Mucosa of rectum (tissue), 2 donors: Measurements from ENCODE around the gene GLTP.

Source experiments
- H3K27ac ChIP-seq, 2 donors: one replicate each; pipeline ENCODE4 v1.7.0; 2013; ENCODE audit warnings: inconsistent platforms in 2 of 2, low read depth in 2 of 2, low read length in 2 of 2
- H3K27me3 ChIP-seq, 2 donors: one replicate each; pipeline ENCODE4 v1.7.0; 2013; ENCODE audit warnings: low read length in 2 of 2; ENCODE audit not compliant: control insufficient read depth in 2 of 2, insufficient read depth in 2 of 2
- H3K36me3 ChIP-seq, 2 donors: one replicate each; pipeline ENCODE4 v1.7.0; 2013; ENCODE audit warnings: low read length in 2 of 2; ENCODE audit not compliant: control insufficient read depth in 2 of 2, insufficient read depth in 2 of 2
- H3K4me1 ChIP-seq, 2 donors: one replicate each; pipeline ENCODE4 v1.7.0; 2013; ENCODE audit warnings: low read length in 2 of 2, mild to moderate bottlenecking in 1 of 2; ENCODE audit not compliant: control insufficient read depth in 2 of 2, insufficient read depth in 2 of 2
- H3K4me3 ChIP-seq, 2 donors: one replicate each; pipeline ENCODE4 v1.7.0; 2013; ENCODE audit warnings: low read length in 2 of 2
- H3K9ac ChIP-seq, 2 donors: one replicate each; pipeline ENCODE4 v1.7.0; 2013; ENCODE audit warnings: low read length in 2 of 2, low read depth in 1 of 2, mild to moderate bottlenecking in 1 of 2
- H3K9me3 ChIP-seq, 2 donors: one replicate each; pipeline ENCODE4 v1.7.0; 2013; ENCODE audit warnings: low read length in 2 of 2; ENCODE audit not compliant: control insufficient read depth in 2 of 2
- donor health status: healthy.
- donor health status: Normal muscosa, but diverticular disease.

The GLTP gene

GRCh38 chr12:109824731-109825130 lies 55.6 kb downstream of the GLTP start:
- Histone ChIP-seq H3K9me3 (no peaks in the 10 kb centered on the region), H3K36me3 (no peaks in the 10 kb centered on the region), H3K27ac (no peak overlapping the region), H3K27me3 (peaks cover 0 to 6% of the 10 kb centered on the region in 2 donors), H3K9ac (no peak overlapping the region), H3K4me3 (no peak overlapping the region), H3K4me1 (no peaks in the 10 kb centered on the region)

- Histone ChIP-seq H3K4me3 (no peak overlapping the region), H3K9ac (no peak overlapping the region), H3K4me1 (no peaks in the 10 kb centered on the region), H3K27me3 (peaks cover 0 to 6% of the 10 kb centered on the region in 2 donors), H3K27ac (no peak overlapping the region), H3K9me3 (no peaks in the 10 kb centered on the region), H3K36me3 (no peaks in the 10 kb centered on the region)
Observed at GRCh38 chr12:109822951-109823411, 57.4 kb downstream of the GLTP start.

- H3K4me3 ChIP-seq: no peak overlapping the region
- no peak overlapping the region for H3K27ac ChIP-seq
Observed at GRCh38 chr12:109822416-109822815, 57.9 kb downstream of the GLTP start.

GRCh38 chr12:109821968-109822367 lies 58.4 kb downstream of the GLTP start:
- no peaks in the 10 kb centered on the region for H3K9me3 ChIP-seq
- H3K4me3 ChIP-seq: no peak overlapping the region
- H3K4me1 ChIP-seq: no peaks in the 10 kb centered on the region
- H3K27ac ChIP-seq: no peak overlapping the region
- no peak overlapping the region for H3K9ac ChIP-seq
- no peaks in the 10 kb centered on the region for H3K36me3 ChIP-seq
- H3K27me3 ChIP-seq: peaks cover 0 to 6% of the 10 kb centered on the region in 2 donors

More at GRCh38 chr12:109822416-109822815, 57.9 kb downstream of the GLTP start:
- Histone ChIP-seq H3K4me1 (no peaks in the 10 kb centered on the region), H3K27me3 (peaks cover 0 to 6% of the 10 kb centered on the region in 2 donors), H3K9ac (no peak overlapping the region), H3K36me3 (no peaks in the 10 kb centered on the region), H3K9me3 (no peaks in the 10 kb centered on the region)

- H3K9me3 ChIP-seq: no peaks in the 10 kb centered on the region
- H3K27ac ChIP-seq: no peak overlapping the region
- H3K36me3 ChIP-seq: no peaks in the 10 kb centered on the region
- H3K4me3 ChIP-seq: no peak overlapping the region
- no peak overlapping the region for H3K9ac ChIP-seq
- no peaks in the 10 kb centered on the region for H3K4me1 ChIP-seq
- peaks cover 0 to 6% of the 10 kb centered on the region in 2 donors for H3K27me3 ChIP-seq
Observed at GRCh38 chr12:109820816-109821381, 59.4 kb downstream of the GLTP start.

- Histone ChIP-seq H3K4me3 (no peak overlapping the region), H3K9ac (no peak overlapping the region), H3K36me3 (no peaks in the 10 kb centered on the region), H3K27me3 (peaks cover 0 to 2% of the 10 kb centered on the region in 2 donors), H3K9me3 (no peaks in the 10 kb centered on the region), H3K27ac (no peak overlapping the region), H3K4me1 (no peaks in the 10 kb centered on the region)
Observed at GRCh38 chr12:109818905-109819500, 61.3 kb downstream of the GLTP start.

GRCh38 chr12:109818253-109818652 lies 62.1 kb downstream of the GLTP start:
- H3K9me3 ChIP-seq: no peaks in the 10 kb centered on the region
- H3K4me3 ChIP-seq: no peak overlapping the region
- H3K36me3 ChIP-seq: no peaks in the 10 kb centered on the region
- no peaks in the 10 kb centered on the region for H3K4me1 ChIP-seq
- H3K27ac ChIP-seq: no peak overlapping the region
- no peak overlapping the region for H3K9ac ChIP-seq
- peaks cover 0 to 2% of the 10 kb centered on the region in 2 donors for H3K27me3 ChIP-seq

- Histone ChIP-seq H3K4me1 (no peaks in the 10 kb centered on the region), H3K27ac (no peak overlapping the region), H3K27me3 (peaks cover 0 to 2% of the 10 kb centered on the region in 2 donors), H3K9me3 (no peaks in the 10 kb centered on the region), H3K36me3 (no peaks in the 10 kb centered on the region), H3K9ac (no peak overlapping the region), H3K4me3 (no peak overlapping the region)
Observed at GRCh38 chr12:109817627-109818231, 62.6 kb downstream of the GLTP start.

GRCh38 chr12:109816870-109817269 lies 63.5 kb downstream of the GLTP start:
- Histone ChIP-seq H3K9me3 (no peaks in the 10 kb centered on the region), H3K36me3 (no peaks in the 10 kb centered on the region), H3K27me3 (peaks cover 0 to 2% of the 10 kb centered on the region in 2 donors), H3K9ac (no peak overlapping the region), H3K4me3 (no peak overlapping the region), H3K4me1 (no peaks in the 10 kb centered on the region), H3K27ac (no peak overlapping the region)

- H3K27ac ChIP-seq: no peak overlapping the region
- H3K4me1 ChIP-seq: no peaks in the 10 kb centered on the region
- no peak overlapping the region for H3K9ac ChIP-seq
Observed at GRCh38 chr12:109815757-109816617, 64.4 kb downstream of the GLTP start.

More at GRCh38 chr12:109815757-109816617, 64.4 kb downstream of the GLTP start:
- Histone ChIP-seq H3K4me3 (no peak overlapping the region), H3K36me3 (no peaks in the 10 kb centered on the region), H3K27me3 (peaks cover 0 to 2% of the 10 kb centered on the region in 2 donors), H3K9me3 (no peaks in the 10 kb centered on the region)
